ENCODE measurements around the gene ZNF500.

DNA sequence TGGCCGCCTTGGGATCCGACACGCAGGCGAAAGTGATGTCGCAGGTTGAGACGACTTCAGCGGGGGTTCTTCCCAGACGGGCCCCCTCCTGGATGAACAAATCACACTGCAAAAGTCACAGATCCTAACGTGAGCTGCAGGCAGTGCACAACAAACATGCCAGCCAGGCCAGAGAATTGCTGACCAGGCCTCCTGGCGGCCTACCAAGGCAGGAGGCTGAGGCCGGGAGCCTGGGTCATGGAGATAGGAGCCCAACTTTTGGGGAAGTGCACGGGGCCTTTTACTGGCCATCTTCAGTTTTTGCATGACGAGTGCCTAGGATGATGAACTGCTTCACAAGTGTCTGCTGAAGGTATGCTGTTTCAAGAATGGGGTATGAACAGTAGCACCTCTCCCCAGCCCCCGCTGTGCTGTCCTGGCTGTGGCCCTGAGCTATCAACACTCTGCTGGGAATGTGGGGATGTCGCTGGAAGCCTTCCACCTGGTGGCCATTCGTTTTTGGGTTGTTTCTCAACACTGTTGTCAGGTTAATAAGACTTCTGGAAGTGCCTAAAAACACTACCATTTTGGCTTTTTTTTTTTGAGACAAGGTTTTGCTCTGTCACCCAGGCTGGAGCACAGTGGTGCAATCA is 47.7 kb upstream of the ZNF500 start:
- TF ChIP-seq, protein P1, sequence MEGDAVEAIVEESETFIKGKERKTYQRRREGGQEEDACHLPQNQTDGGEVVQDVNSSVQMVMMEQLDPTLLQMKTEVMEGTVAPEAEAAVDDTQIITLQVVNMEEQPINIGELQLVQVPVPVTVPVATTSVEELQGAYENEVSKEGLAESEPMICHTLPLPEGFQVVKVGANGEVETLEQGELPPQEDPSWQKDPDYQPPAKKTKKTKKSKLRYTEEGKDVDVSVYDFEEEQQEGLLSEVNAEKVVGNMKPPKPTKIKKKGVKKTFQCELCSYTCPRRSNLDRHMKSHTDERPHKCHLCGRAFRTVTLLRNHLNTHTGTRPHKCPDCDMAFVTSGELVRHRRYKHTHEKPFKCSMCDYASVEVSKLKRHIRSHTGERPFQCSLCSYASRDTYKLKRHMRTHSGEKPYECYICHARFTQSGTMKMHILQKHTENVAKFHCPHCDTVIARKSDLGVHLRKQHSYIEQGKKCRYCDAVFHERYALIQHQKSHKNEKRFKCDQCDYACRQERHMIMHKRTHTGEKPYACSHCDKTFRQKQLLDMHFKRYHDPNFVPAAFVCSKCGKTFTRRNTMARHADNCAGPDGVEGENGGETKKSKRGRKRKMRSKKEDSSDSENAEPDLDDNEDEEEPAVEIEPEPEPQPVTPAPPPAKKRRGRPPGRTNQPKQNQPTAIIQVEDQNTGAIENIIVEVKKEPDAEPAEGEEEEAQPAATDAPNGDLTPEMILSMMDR (IDR thresholded peaks at IDR 0.05; ENCODE audit: low read depth, low read length, missing input control): no peak
- TF ChIP-seq, protein P2, sequence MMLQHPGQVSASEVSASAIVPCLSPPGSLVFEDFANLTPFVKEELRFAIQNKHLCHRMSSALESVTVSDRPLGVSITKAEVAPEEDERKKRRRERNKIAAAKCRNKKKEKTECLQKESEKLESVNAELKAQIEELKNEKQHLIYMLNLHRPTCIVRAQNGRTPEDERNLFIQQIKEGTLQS (IDR thresholded peaks at IDR 0.05): no peak
- TF ChIP-seq EGR1 (IDR thresholded peaks at IDR 0.05; ENCODE audit: low read depth in 2 of 2) (no peak), JUND (IDR thresholded peaks at IDR 0.05) (no peak), TAF1 (conservative IDR thresholded peaks at IDR 0.05) (no peak), GABPA (IDR thresholded peaks at IDR 0.05 in 1 of 2, conservative IDR thresholded peaks at IDR 0.05 in 1 of 2) (no peak)
- TF ChIP-seq, protein P3, sequence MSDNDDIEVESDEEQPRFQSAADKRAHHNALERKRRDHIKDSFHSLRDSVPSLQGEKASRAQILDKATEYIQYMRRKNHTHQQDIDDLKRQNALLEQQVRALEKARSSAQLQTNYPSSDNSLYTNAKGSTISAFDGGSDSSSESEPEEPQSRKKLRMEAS (IDR thresholded peaks at IDR 0.05): no peak
- TF ChIP-seq, protein P4, sequence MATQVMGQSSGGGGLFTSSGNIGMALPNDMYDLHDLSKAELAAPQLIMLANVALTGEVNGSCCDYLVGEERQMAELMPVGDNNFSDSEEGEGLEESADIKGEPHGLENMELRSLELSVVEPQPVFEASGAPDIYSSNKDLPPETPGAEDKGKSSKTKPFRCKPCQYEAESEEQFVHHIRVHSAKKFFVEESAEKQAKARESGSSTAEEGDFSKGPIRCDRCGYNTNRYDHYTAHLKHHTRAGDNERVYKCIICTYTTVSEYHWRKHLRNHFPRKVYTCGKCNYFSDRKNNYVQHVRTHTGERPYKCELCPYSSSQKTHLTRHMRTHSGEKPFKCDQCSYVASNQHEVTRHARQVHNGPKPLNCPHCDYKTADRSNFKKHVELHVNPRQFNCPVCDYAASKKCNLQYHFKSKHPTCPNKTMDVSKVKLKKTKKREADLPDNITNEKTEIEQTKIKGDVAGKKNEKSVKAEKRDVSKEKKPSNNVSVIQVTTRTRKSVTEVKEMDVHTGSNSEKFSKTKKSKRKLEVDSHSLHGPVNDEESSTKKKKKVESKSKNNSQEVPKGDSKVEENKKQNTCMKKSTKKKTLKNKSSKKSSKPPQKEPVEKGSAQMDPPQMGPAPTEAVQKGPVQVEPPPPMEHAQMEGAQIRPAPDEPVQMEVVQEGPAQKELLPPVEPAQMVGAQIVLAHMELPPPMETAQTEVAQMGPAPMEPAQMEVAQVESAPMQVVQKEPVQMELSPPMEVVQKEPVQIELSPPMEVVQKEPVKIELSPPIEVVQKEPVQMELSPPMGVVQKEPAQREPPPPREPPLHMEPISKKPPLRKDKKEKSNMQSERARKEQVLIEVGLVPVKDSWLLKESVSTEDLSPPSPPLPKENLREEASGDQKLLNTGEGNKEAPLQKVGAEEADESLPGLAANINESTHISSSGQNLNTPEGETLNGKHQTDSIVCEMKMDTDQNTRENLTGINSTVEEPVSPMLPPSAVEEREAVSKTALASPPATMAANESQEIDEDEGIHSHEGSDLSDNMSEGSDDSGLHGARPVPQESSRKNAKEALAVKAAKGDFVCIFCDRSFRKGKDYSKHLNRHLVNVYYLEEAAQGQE (IDR thresholded peaks at IDR 0.05): no peak
